ENCODE results near the gene ACAA1. TPM values are rescaled to one million over a fixed set of nuclear protein-coding genes. Genes with fewer than 3 reads are reported as not detected.

ACAA1 gene
- polyA plus RNA-seq, 3 donors, result 138 to 154 (median 150) TPM

- DNase-seq, result no peak
These were observed 15.0 kb downstream of the ACAA1 start for GRCh38 chr3:38121832-38122461.

GRCh38 chr3:38121451-38121831, 15.5 kb downstream of the ACAA1 start:
- no peak for DNase-seq

- no peak for DNase-seq
These were observed 16.1 kb downstream of the ACAA1 start for GRCh38 chr3:38120693-38121450.

- DNase-seq, result no peak
These were observed 16.9 kb downstream of the ACAA1 start for GRCh38 chr3:38119821-38120692.

- no peak for DNase-seq
These were observed 17.7 kb downstream of the ACAA1 start for GRCh38 chr3:38119248-38119544.

GRCh38 chr3:38118421-38119247, 18.3 kb downstream of the ACAA1 start:
- no peak for DNase-seq

GRCh38 chr3:38117748-38118420, 19.0 kb downstream of the ACAA1 start:
- DNase-seq, result no peak

GRCh38 chr3:38117163-38117716, 19.7 kb downstream of the ACAA1 start:
- DNase-seq, result no peak

GRCh38 chr3:38116471-38117162, 20.3 kb downstream of the ACAA1 start:
- no peak for DNase-seq

GRCh38 chr3:38115645-38116427, 21.1 kb downstream of the ACAA1 start:
- no peak for DNase-seq

GRCh38 chr3:38114875-38115644, 21.9 kb downstream of the ACAA1 start:
- DNase-seq, result no peak

GRCh38 chr3:38114052-38114874, 22.7 kb downstream of the ACAA1 start:
- DNase-seq, result no peak

- no peak for DNase-seq
These were observed 24.6 kb downstream of the ACAA1 start for GRCh38 chr3:38112378-38112761.

- no peak for DNase-seq
These were observed 25.1 kb downstream of the ACAA1 start for GRCh38 chr3:38111696-38112377.

GRCh38 chr3:38111201-38111600, 25.7 kb downstream of the ACAA1 start:
- DNase-seq, result no peak

GRCh38 chr3:38110314-38111050, 26.4 kb downstream of the ACAA1 start:
- no peak for DNase-seq
